HepG2 (cell line): ENCODE results near the gene GNAI2. TPM values are rescaled to one million over a fixed set of nuclear protein-coding genes. Genes with fewer than 3 reads are reported as not detected.

Experiments
- ATF5 ChIP-seq: sonication (generic); formaldehyde crosslinking; IDR thresholded peaks from 2 replicates; pipeline ENCODE4 v1.4.0; 2020; ENCODE audit warnings: mild to moderate bottlenecking, low read depth, missing genetic modification reagents
- BATF2 ChIP-seq: sonication (generic); formaldehyde crosslinking; IDR thresholded peaks from 2 replicates; pipeline ENCODE4 v1.8.0; 2022; ENCODE audit warnings: mild to moderate bottlenecking, missing genetic modification reagents, moderate library complexity
- BCLAF1 ChIP-seq: fragments of 450-650 bp; IDR thresholded peaks from 2 replicates; pipeline ENCODE4 v1.6.1; 2017; ENCODE audit warnings: mild to moderate bottlenecking
- BRD4 ChIP-seq: sonication (generic); formaldehyde crosslinking; IDR thresholded peaks from 2 replicates; pipeline ENCODE4 v1.4.0; 2020; ENCODE audit warnings: missing genetic modification reagents
- GATAD2A ChIP-seq: IDR thresholded peaks from 2 replicates; pipeline ENCODE4 v1.6.1; 2016
- JARID2 ChIP-seq: sonication (generic); formaldehyde crosslinking; IDR thresholded peaks from 2 replicates; pipeline ENCODE4 v1.8.1; 2023; ENCODE audit warnings: missing genetic modification reagents, inconsistent platforms; ENCODE audit not compliant: insufficient replicate concordance
- LCORL ChIP-seq, 2 experiments: fragments of 450-650 bp in 1 of 2; sonication (generic) in 1 of 2; formaldehyde crosslinking in 1 of 2; IDR thresholded peaks; 2 replicates each; pipeline versions ENCODE4 v1.5.0 to v1.6.1; 2017 to 2020; ENCODE audit warnings: antibody characterized with exemption in 1 of 2, missing genetic modification reagents in 1 of 2
- NFYB ChIP-seq: sonication (generic); formaldehyde crosslinking; IDR thresholded peaks from 2 replicates; pipeline ENCODE4 v1.4.0; 2020; ENCODE audit warnings: missing genetic modification reagents
- NR1H2 ChIP-seq: sonication (generic); formaldehyde crosslinking; IDR thresholded peaks from 2 replicates; pipeline ENCODE4 v1.8.1; 2022; ENCODE audit warnings: low read depth, missing genetic modification reagents, borderline replicate concordance
- RORA ChIP-seq: sonication (generic); formaldehyde crosslinking; IDR thresholded peaks from 2 replicates; pipeline ENCODE4 v1.5.0; 2020; ENCODE audit warnings: mild to moderate bottlenecking, missing genetic modification reagents, moderate library complexity
- SRSF1 ChIP-seq: fragments of 200-400 bp; formaldehyde crosslinking; optimal IDR thresholded peaks from 2 replicates; pipeline ENCODE3; 2017; ENCODE audit warnings: mild to moderate bottlenecking, low read depth, low read length, moderate library complexity
- STAG1 ChIP-seq: sonication (generic); formaldehyde crosslinking; IDR thresholded peaks from 2 replicates; pipeline ENCODE4 v1.4.0; 2020; ENCODE audit warnings: missing genetic modification reagents
- TARDBP ChIP-seq: sonication (generic); formaldehyde crosslinking; IDR thresholded peaks from 2 replicates; pipeline ENCODE4 v1.8.0; 2022; ENCODE audit warnings: mild to moderate bottlenecking, missing genetic modification reagents
- TFDP1 ChIP-seq: IDR thresholded peaks from 2 replicates; pipeline ENCODE4 v1.6.1; 2016; ENCODE audit warnings: missing compliant biosample characterization, missing genetic modification reagents, borderline replicate concordance
- THAP11 ChIP-seq: IDR thresholded peaks from 2 replicates; pipeline ENCODE4 v1.6.1; 2016; ENCODE audit warnings: missing biosample characterization, missing genetic modification reagents
- THAP8 ChIP-seq: sonication (generic); formaldehyde crosslinking; IDR thresholded peaks from 2 replicates; pipeline ENCODE4 v1.5.1; 2020; ENCODE audit warnings: missing genetic modification reagents, mild to moderate bottlenecking, borderline replicate concordance
- THRA ChIP-seq: sonication (generic); formaldehyde crosslinking; IDR thresholded peaks from 2 replicates; pipeline ENCODE4 v1.4.0; 2020; ENCODE audit warnings: missing genetic modification reagents, borderline replicate concordance
- ZNF614 ChIP-seq: IDR thresholded peaks from 2 replicates; pipeline ENCODE4 v1.6.1; 2018; ENCODE audit warnings: missing biosample characterization, missing genetic modification reagents, inconsistent platforms, borderline replicate concordance
- ZNF710 ChIP-seq: sonication (generic); formaldehyde crosslinking; IDR thresholded peaks from 2 replicates; pipeline ENCODE4 v1.5.0; 2020; ENCODE audit warnings: mild to moderate bottlenecking, missing genetic modification reagents, borderline replicate concordance
- polyA plus RNA-seq, 8 experiments: library from polyadenylated mRNA; depleted of rRNA in 3 of 8; stranded (reverse) in 7 of 8; unstranded in 1 of 8; fragments of >200 nt; fragmentation: Illumina TruSeq in 4 of 8; extraction: Trizol in 4 of 8; gene quantifications; 2 replicates each; pipeline versions ENCODE4 v1.2.1 to v1.2.3, GENCODE V29; 2011 to 2016; ENCODE audit warnings: low read depth in 4 of 8, missing spikeins in 1 of 8, mixed read lengths in 1 of 8; ENCODE audit not compliant: insufficient read depth in 1 of 8
- total RNA-seq, 5 experiments: library from RNA; depleted of rRNA; stranded (reverse); fragments of >200 nt; fragmentation: Illumina TruSeq; extraction: Trizol; gene quantifications; 2 replicates each; pipeline ENCODE4 v1.2.3, GENCODE V29; 2016; ENCODE audit warnings: low read depth in 1 of 5

Gene GNAI2
- total and polyA plus RNA-seq, 2 of the 13 experiments (the other 11 are each of a cell fraction or from before 2014, with no cell fraction given): 51.1 to 66.2 TPM

- TF ChIP-seq ATF5 (CRISPR knock-in tag) (no peak), JARID2 (CRISPR knock-in tag) (no peak), GATAD2A (CRISPR knock-in tag) (peak; percentile 96), NFYB (CRISPR knock-in tag) (no peak), BRD4 (peak; percentile 91), ZNF614 (peak; percentile 80), SRSF1 (peak; percentile 79), RORA (no peak), TFDP1 (CRISPR knock-in tag) (no peak; the same call in 1 of the 2 replicates), BATF2 (CRISPR knock-in tag) (peak; percentile 78; the same call in 1 of the 2 replicates), ZNF710 (CRISPR knock-in tag) (peak; percentile 100), THAP11 (peak; percentile 59; the same call in 1 of the 2 replicates), BCLAF1 (no peak), THAP8 (CRISPR knock-in tag) (no peak), TARDBP (CRISPR knock-in tag) (peak; percentile 97), STAG1 (CRISPR knock-in tag) (peak; percentile 28; the same call in 1 of the 2 replicates), LCORL (IDR thresholded peaks at IDR 0.05) (peak; percentile 79), LCORL (CRISPR knock-in tag; IDR thresholded peaks at IDR 0.05) (peak; percentile 100), NR1H2 (CRISPR knock-in tag) (no peak), THRA (CRISPR knock-in tag) (peak; percentile 97; the same call in 1 of the 2 replicates)
Observed at GRCh38 chr3:50208677-50209344, 27.2 kb upstream of the GNAI2 start (continued).
